GM12874 (cell line): Measurements from ENCODE around the gene PAWR.
A peak's percentile ranks its signal among the peaks of the same experiment; 100 is the strongest.

Source experiments
- CTCF ChIP-seq: IDR thresholded peaks from 2 replicates; pipeline ENCODE4 v1.5.1; 2011; ENCODE audit warnings: low read depth, mild to moderate bottlenecking, control low read depth, low read length, moderate library complexity; ENCODE audit not compliant: insufficient read depth

PAWR gene

GRCh38 chr12:79560225-79560889 lies 130.4 kb downstream of the PAWR start:
- TF ChIP-seq CTCF, result no peak

- no peak for TF ChIP-seq CTCF
Measured at GRCh38 chr12:79559591-79559990, 131.2 kb downstream of the PAWR start.

GRCh38 chr12:79558924-79559469 lies 131.8 kb downstream of the PAWR start:
- no peak for TF ChIP-seq CTCF

- no peak for TF ChIP-seq CTCF
Measured at GRCh38 chr12:79557690-79558315, 133.0 kb downstream of the PAWR start.

- TF ChIP-seq CTCF, result peak; percentile 13; the same call in 1 of the 2 replicates
Measured at GRCh38 chr12:79555028-79555925, 135.5 kb downstream of the PAWR start.

GRCh38 chr12:79553863-79554574 lies 136.7 kb downstream of the PAWR start:
- TF ChIP-seq CTCF, result no peak
